ENCODE results near the gene HIVEP3. TPM values are rescaled to one million over a fixed set of nuclear protein-coding genes. Genes with fewer than 3 reads are reported as not detected.

The HIVEP3 gene
- total RNA-seq, 1 experiment from 2014 or later = 1.4 TPM

DNA sequence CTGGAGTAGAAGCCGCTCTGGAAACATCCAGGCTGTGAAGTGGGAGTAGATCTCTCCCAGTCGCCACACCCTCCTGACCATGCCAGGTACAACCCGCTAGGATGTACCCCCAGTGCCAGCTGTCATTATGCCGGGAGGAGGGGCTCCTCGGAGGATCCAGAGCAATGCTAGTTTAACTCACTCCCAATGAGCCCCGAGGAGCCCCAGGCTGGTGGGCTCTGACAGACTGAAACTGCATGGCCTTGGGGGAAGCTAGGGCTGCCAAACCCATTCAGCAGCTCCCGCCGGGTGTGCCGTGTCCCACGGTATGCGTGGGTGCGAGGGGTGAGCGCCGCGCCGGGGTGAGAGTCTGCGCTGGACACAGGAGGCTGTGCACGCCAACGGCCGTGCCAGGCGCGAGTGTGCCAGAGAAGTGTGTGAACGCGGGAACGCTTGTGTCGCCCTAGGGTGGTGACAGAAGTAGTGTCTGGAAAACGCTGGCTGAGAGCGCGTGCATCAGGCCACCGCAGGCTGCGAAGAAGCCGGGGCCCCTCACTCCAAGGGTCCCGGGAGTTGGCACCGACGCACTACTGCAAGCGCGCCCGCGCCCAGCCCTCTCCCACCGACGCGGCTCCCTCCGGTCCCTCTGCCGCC is 257.2 kb downstream of the HIVEP3 start:
- no peaks in the 10 kb centered on the region for H3K79me2 ChIP-seq (ENCODE audit: insufficient read depth, low read length)
- no peak overlapping the region for H3K27ac ChIP-seq (ENCODE audit: insufficient read length, low read depth, low read length)
- H3K79me1 ChIP-seq (ENCODE audit: insufficient read depth, low read depth, low read length, poor library complexity, severe bottlenecking) = no peaks in the 10 kb centered on the region
- H2AFZ ChIP-seq (ENCODE audit: low read length) = no peak overlapping the region
- H2BK15ac ChIP-seq (ENCODE audit: low read depth, low read length) = no peak overlapping the region
- Mint-ChIP-seq H3K27me3 (ENCODE audit: low read depth) (peaks cover 57% of the 10 kb centered on the region), H3K9me3 (no peaks in the 10 kb centered on the region), H3K4me1 (peaks cover 6% of the 10 kb centered on the region in 2 experiments), H3K27ac (no peak overlapping the region), H3K4me3 (peak overlapping the region; percentile 69 to 88), H3K36me3 (ENCODE audit: insufficient read depth in 1 of 3, low read depth in 3 of 3) (no peaks in the 10 kb centered on the region; a peak in 1 of 7 replicates)
- no peak overlapping the region for H2AK5ac ChIP-seq (ENCODE audit: insufficient read length, low read length)
- H2BK5ac ChIP-seq (ENCODE audit: insufficient read length, low read length) = no peak overlapping the region
- no peak overlapping the region for H4K91ac ChIP-seq (ENCODE audit: insufficient read length, low read depth, low read length)
- H3K4me1 ChIP-seq (ENCODE audit: insufficient read depth, low read length) = no peaks in the 10 kb centered on the region
- no peak overlapping the region for H2BK12ac ChIP-seq (ENCODE audit: insufficient read length, low read depth, low read length)
- no peak overlapping the region for H3K18ac ChIP-seq (ENCODE audit: insufficient read length, low read depth, low read length)
- H3K9me3 ChIP-seq (ENCODE audit: control insufficient read depth, low read depth, low read length) = no peaks in the 10 kb centered on the region
- WGBS (ENCODE audit: extremely low coverage, insufficient read length, low lambda C conversion rate) = no CpG with 5 or more reads among the region's 44 CpGs
- H3K4ac ChIP-seq (ENCODE audit: low read depth, low read length) = no peak overlapping the region
- H2BK20ac ChIP-seq (ENCODE audit: low read depth, low read length, poor library complexity, severe bottlenecking) = no peak overlapping the region
- no peak overlapping the region for H3K9ac ChIP-seq (ENCODE audit: extremely low read depth, insufficient read length, low read length)
- no peak overlapping the region; the same call in 1 of the 2 replicates for H3K14ac ChIP-seq (ENCODE audit: insufficient read depth, low read length)
- H3K23ac ChIP-seq (ENCODE audit: insufficient read length, low read depth, low read length) = no peak overlapping the region
- H2BK120ac ChIP-seq (ENCODE audit: low read depth, low read length, poor library complexity, severe bottlenecking) = no peak overlapping the region
- TF ChIP-seq, protein P1, sequence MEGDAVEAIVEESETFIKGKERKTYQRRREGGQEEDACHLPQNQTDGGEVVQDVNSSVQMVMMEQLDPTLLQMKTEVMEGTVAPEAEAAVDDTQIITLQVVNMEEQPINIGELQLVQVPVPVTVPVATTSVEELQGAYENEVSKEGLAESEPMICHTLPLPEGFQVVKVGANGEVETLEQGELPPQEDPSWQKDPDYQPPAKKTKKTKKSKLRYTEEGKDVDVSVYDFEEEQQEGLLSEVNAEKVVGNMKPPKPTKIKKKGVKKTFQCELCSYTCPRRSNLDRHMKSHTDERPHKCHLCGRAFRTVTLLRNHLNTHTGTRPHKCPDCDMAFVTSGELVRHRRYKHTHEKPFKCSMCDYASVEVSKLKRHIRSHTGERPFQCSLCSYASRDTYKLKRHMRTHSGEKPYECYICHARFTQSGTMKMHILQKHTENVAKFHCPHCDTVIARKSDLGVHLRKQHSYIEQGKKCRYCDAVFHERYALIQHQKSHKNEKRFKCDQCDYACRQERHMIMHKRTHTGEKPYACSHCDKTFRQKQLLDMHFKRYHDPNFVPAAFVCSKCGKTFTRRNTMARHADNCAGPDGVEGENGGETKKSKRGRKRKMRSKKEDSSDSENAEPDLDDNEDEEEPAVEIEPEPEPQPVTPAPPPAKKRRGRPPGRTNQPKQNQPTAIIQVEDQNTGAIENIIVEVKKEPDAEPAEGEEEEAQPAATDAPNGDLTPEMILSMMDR (conservative IDR thresholded peaks at IDR 0.05) = no peak
- no peaks in the 10 kb centered on the region for H3K23me2 ChIP-seq (ENCODE audit: insufficient read length, low read depth, low read length, poor library complexity, severe bottlenecking)
- H3T11ph ChIP-seq (ENCODE audit: low read length) = no peak overlapping the region
- H3K4me2 ChIP-seq (ENCODE audit: insufficient read depth, insufficient read length, low read length) = peak overlapping the region; percentile 46
- no peak overlapping the region for H4K5ac ChIP-seq (ENCODE audit: insufficient read length, low read depth, low read length)
- no peak overlapping the region for H4K8ac ChIP-seq (replicated peaks; ENCODE audit: insufficient read length, low read depth, low read length)
- no peaks in the 10 kb centered on the region for H4K20me1 ChIP-seq (ENCODE audit: control insufficient read depth, insufficient read depth, insufficient read length)
- no peak overlapping the region for H3K56ac ChIP-seq (ENCODE audit: insufficient read length, low read depth, low read length)
- peaks cover 18% of the 10 kb centered on the region; the same call in 1 of the 2 replicates for H3K27me3 ChIP-seq (ENCODE audit: insufficient read depth, low read length)
- no peak for DNase-seq

Measured in H9 (cell line).